Brain microvascular endothelial cell (primary cell): ENCODE results near the gene UPK1B.

Experiments used
- DNase-seq: peaks from one replicate; pipeline ENCODE4 v3.0.0-alpha.2; 2020
- H3K27ac ChIP-seq: fragments of 250-450 bp; sonication (Bioruptor Pico); 2 replicates; pipeline ENCODE4 v1.5.1; 2020; ENCODE audit warnings: mild to moderate bottlenecking, moderate library complexity
- H3K27me3 ChIP-seq: fragments of 250-450 bp; sonication (Bioruptor Pico); replicated peaks from 2 replicates; pipeline ENCODE4 v1.5.1; 2020; ENCODE audit warnings: mild to moderate bottlenecking
- H3K36me3 ChIP-seq: fragments of 250-450 bp; sonication (Bioruptor Pico); replicated peaks from 2 replicates; pipeline ENCODE4 v1.5.1; 2020; ENCODE audit warnings: mild to moderate bottlenecking
- H3K4me3 ChIP-seq: 2 replicates; pipeline ENCODE4 v1.5.1; 2011; ENCODE audit warnings: low read depth, mild to moderate bottlenecking, control low read depth, low read length, moderate library complexity
- CTCF ChIP-seq: IDR thresholded peaks from 2 replicates; pipeline ENCODE4 v1.5.1; 2011; ENCODE audit warnings: low read depth, mild to moderate bottlenecking, moderate library complexity, low read length, control low read depth, inconsistent platforms; ENCODE audit errors: missing control alignments
- in situ Hi-C: cut with HindIII; loops from 2 replicates; pipeline ENCODE4 v1.10.0; 2017; ENCODE audit warnings: low sequenced_read_pairs, low pct_ligation_motif_present

The UPK1B gene

GRCh38 chr3:119211803-119212202 lies 38.4 kb downstream of the UPK1B start:
- Histone ChIP-seq H3K27me3 (no peaks in the 10 kb centered on the region), H3K27ac (no peak overlapping the region), H3K4me3 (no peak overlapping the region), H3K36me3 (peaks cover 10% of the 10 kb centered on the region)
- no peak for DNase-seq
- TF ChIP-seq CTCF = no peak
- in situ Hi-C loops = no loop called here

GRCh38 chr3:119219069-119219468 lies 45.7 kb downstream of the UPK1B start:
- DNase-seq = no peak
- in situ Hi-C loops = no loop called here
- Histone ChIP-seq H3K27ac (no peak overlapping the region), H3K36me3 (peaks cover 24% of the 10 kb centered on the region), H3K27me3 (no peaks in the 10 kb centered on the region), H3K4me3 (no peak overlapping the region)
- no peak for TF ChIP-seq CTCF

GRCh38 chr3:119220198-119220597 lies 46.8 kb downstream of the UPK1B start:
- Histone ChIP-seq H3K27ac (no peak overlapping the region), H3K4me3 (no peak overlapping the region), H3K27me3 (no peaks in the 10 kb centered on the region), H3K36me3 (peaks cover 24% of the 10 kb centered on the region)
- TF ChIP-seq CTCF = no peak
- in situ Hi-C loops = no loop called here
- DNase-seq = no peak

GRCh38 chr3:119220970-119221667 lies 47.7 kb downstream of the UPK1B start:
- in situ Hi-C loops = no loop called here
- Histone ChIP-seq H3K36me3 (peaks cover 21% of the 10 kb centered on the region), H3K4me3 (no peak overlapping the region), H3K27ac (no peak overlapping the region), H3K27me3 (no peaks in the 10 kb centered on the region)
- no peak for DNase-seq
- TF ChIP-seq CTCF = no peak

- in situ Hi-C loops = no loop called here
- no peak for DNase-seq
- H3K27ac ChIP-seq = no peak overlapping the region
Measured at GRCh38 chr3:119221779-119222320, 48.5 kb downstream of the UPK1B start.

More at GRCh38 chr3:119221779-119222320, 48.5 kb downstream of the UPK1B start:
- Histone ChIP-seq H3K36me3 (peaks cover 21% of the 10 kb centered on the region), H3K27me3 (no peaks in the 10 kb centered on the region), H3K4me3 (no peak overlapping the region)
- TF ChIP-seq CTCF = no peak
